Body of pancreas (tissue), 4 donors: Measurements from ENCODE around the gene NYNRIN. TPM values are rescaled to one million over a fixed set of nuclear protein-coding genes. Genes with fewer than 3 reads are reported as not detected.
A peak's percentile ranks its signal among the peaks of the same experiment; 100 is the strongest.

ENCODE experiments used
- ATAC-seq: fragments of 150-250 bp; one replicate; pipeline ENCODE4 v1.9.1; 2016
- DNase-seq, 4 donors: peaks; one replicate each; pipeline ENCODE4 v3.0.0-alpha.2; 2019
- H3K27ac ChIP-seq, 4 donors: fragments of 200-600 bp; sonication (generic); 1 replicate in 3 of 4; 2 replicates in 1 of 4; pipeline versions ENCODE4 v1.5.1 to v1.6.1; 2016 to 2019; ENCODE audit warnings: mild to moderate bottlenecking in 1 of 4, mixed read lengths in 1 of 4, moderate library complexity in 1 of 4
- H3K27me3 ChIP-seq, 2 donors: fragments of 200-600 bp; sonication (generic); one replicate each; pipeline ENCODE4 v1.6.0; 2016; ENCODE audit warnings: mild to moderate bottlenecking in 1 of 2
- H3K36me3 ChIP-seq, 2 donors: fragments of 200-600 bp; sonication (generic); replicated peaks in 1 of 2; 2 replicates each; pipeline ENCODE4 v1.5.1; 2016; ENCODE audit warnings: low read depth in 2 of 2; ENCODE audit not compliant: insufficient read depth in 1 of 2
- H3K4me1 ChIP-seq: fragments of 200-600 bp; sonication (generic); one replicate; pipeline ENCODE4 v1.6.0; 2016
- H3K4me3 ChIP-seq, 2 donors: fragments of 200-600 bp; sonication (generic); 1 replicate in 1 of 2; 2 replicates in 1 of 2; pipeline ENCODE4 v1.5.1; 2016 to 2019
- H3K9me3 ChIP-seq, 3 donors: fragments of 200-600 bp; sonication (generic); 1 replicate in 2 of 3; 2 replicates in 1 of 3; pipeline ENCODE4 v1.5.1; 2016
- CTCF ChIP-seq, 7 experiments: fragments of 450-650 bp in 4 of 7; fragments of 200-600 bp in 3 of 7; sonication (generic) in 3 of 7; IDR thresholded peaks; one replicate each; pipeline ENCODE4 v1.5.1; 2016 to 2019; ENCODE audit warnings: antibody characterized with exemption in 7 of 7
- POLR2A ChIP-seq, 3 donors: fragments of 450-650 bp; IDR thresholded peaks; one replicate each; pipeline ENCODE4 v1.6.1; 2016; ENCODE audit warnings: antibody characterized with exemption in 3 of 3, mild to moderate bottlenecking in 2 of 3
- WGBS, 2 donors: methylation state at CpG; one replicate each; pipeline ENCODE4 v1.1.5; 2017; 5-methylcytosine and 5-hydroxymethylcytosine counted together
- intact Hi-C: fragments of 100-400 bp; cut with DNase I; formaldehyde crosslinking; loops from one replicate; pipeline ENCODE4 v1.15.1; 2023
- total RNA-seq, 2 donors: library from RNA; depleted of rRNA; stranded (reverse); fragments of >200 nt; gene quantifications; one replicate each; pipeline ENCODE4 v1.1.0, GENCODE V29; 2016

The NYNRIN gene
- total RNA-seq, 2 donors from 2014 or later: 7.3 to 7.5 TPM

GRCh38 chr14:24376448-24377070 is 22.2 kb upstream of the NYNRIN start:
- no peak for TF ChIP-seq POLR2A (IDR thresholded peaks at IDR 0.05)
- no peak for TF ChIP-seq CTCF (IDR thresholded peaks at IDR 0.05)
- Histone ChIP-seq H3K27ac (no peak overlapping the region), H3K4me1 (peaks cover 19% of the 10 kb centered on the region), H3K9me3 (no peaks in the 10 kb centered on the region), H3K27me3 (no peaks in the 10 kb centered on the region), H3K4me3 (no peak overlapping the region), H3K36me3 (no peaks in the 10 kb centered on the region)
- WGBS, 2 donors: 73 to 78% methylated on average over 13 to 16 of the region's 16 CpGs
- ATAC-seq: no peak
- intact Hi-C loops: no loop called here
- DNase-seq: no peak

DNA sequence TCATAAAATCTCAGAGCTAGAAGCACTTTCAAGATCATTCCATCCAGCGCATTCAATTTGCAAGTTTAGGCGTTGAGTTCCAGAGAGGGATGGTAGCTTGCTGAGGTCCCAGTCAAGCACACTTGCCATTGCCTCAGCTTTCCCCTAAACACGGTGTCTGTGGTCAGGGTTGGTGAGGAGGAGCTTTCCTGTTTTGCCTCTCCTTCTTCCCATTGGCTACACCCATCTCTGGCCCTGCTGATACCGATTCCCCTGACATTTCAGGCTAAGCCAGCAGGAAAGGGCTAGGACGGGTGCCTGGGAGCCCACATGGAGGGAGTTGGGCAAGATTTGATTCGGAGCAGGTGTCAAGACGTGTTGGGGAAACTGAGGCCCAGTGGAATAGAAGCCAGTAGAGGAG is 21.7 kb upstream of the NYNRIN start:
- DNase-seq (no peak), ATAC-seq (no peak)
- Histone ChIP-seq H3K27ac (no peak overlapping the region), H3K36me3 (no peaks in the 10 kb centered on the region), H3K4me3 (no peak overlapping the region), H3K4me1 (peaks cover 19% of the 10 kb centered on the region), H3K27me3 (no peaks in the 10 kb centered on the region), H3K9me3 (no peaks in the 10 kb centered on the region)
- intact Hi-C loops: no loop called here
- no peak for TF ChIP-seq POLR2A (IDR thresholded peaks at IDR 0.05)
- no peak for TF ChIP-seq CTCF (IDR thresholded peaks at IDR 0.05)
- 67 to 80% methylated on average over 7 of the region's 7 CpGs for WGBS, 2 donors

- TF ChIP-seq CTCF (IDR thresholded peaks at IDR 0.05) (no peak), POLR2A (IDR thresholded peaks at IDR 0.05) (no peak)
- Histone ChIP-seq H3K27ac (no peak overlapping the region), H3K36me3 (no peaks in the 10 kb centered on the region), H3K9me3 (no peaks in the 10 kb centered on the region), H3K4me1 (peaks cover 19% of the 10 kb centered on the region), H3K27me3 (no peaks in the 10 kb centered on the region), H3K4me3 (no peak overlapping the region)
- intact Hi-C loops: no loop called here
- 71 to 91% methylated on average over 1 of the region's 2 CpGs for WGBS, 2 donors
- no peak for DNase-seq
- no peak for ATAC-seq
Measured at GRCh38 chr14:24377657-24378056, 21.1 kb upstream of the NYNRIN start.

- Histone ChIP-seq H3K4me1 (peaks cover 19% of the 10 kb centered on the region), H3K9me3 (no peaks in the 10 kb centered on the region), H3K36me3 (no peaks in the 10 kb centered on the region), H3K4me3 (no peak overlapping the region), H3K27ac (peak overlapping the region in 3 of 4 donors; percentile 18 to 50 (median 29)), H3K27me3 (no peaks in the 10 kb centered on the region)
- intact Hi-C loops: no loop called here
- ATAC-seq (no peak), DNase-seq (no peak)
- WGBS, 2 donors: 78 to 91% methylated on average over 3 of the region's 3 CpGs
- TF ChIP-seq CTCF (IDR thresholded peaks at IDR 0.05) (no peak), POLR2A (IDR thresholded peaks at IDR 0.05) (no peak)
Measured at GRCh38 chr14:24378327-24378726, 20.5 kb upstream of the NYNRIN start.
